Omental fat pad (tissue), 4 donors: ENCODE data around the gene BMP7. TPM values are rescaled to one million over a fixed set of nuclear protein-coding genes. Genes with fewer than 3 reads are reported as not detected.

Source experiments
- ATAC-seq: fragments of 150-250 bp; one replicate; pipeline ENCODE4 v1.9.1; 2016; ENCODE audit warnings: mild to moderate bottlenecking, moderate library complexity; ENCODE audit not compliant: low FRiP score
- DNase-seq: peaks from one replicate; pipeline ENCODE4 v3.0.0-alpha.2; 2019; ENCODE audit warnings: low spot score
- CTCF ChIP-seq, 3 donors: fragments of 450-650 bp; IDR thresholded peaks; one replicate each; pipeline ENCODE4 v1.5.1; 2016 to 2017; ENCODE audit warnings: antibody characterized with exemption in 3 of 3, mild to moderate bottlenecking in 3 of 3, moderate library complexity in 2 of 3
- total RNA-seq, 4 donors: library from RNA; depleted of rRNA; stranded (reverse); fragments of >200 nt; gene quantifications; one replicate each; pipeline ENCODE4 v1.1.0, GENCODE V29; 2016

Gene BMP7
- total RNA-seq, 4 donors from 2014 or later: 0.79 to 5.1 (median 1.7) TPM

GRCh38 chr20:57215826-57216471 is 50.5 kb downstream of the BMP7 start:
- TF ChIP-seq CTCF (IDR thresholded peaks at IDR 0.05): no peak
- DNase-seq: no peak
- ATAC-seq: no peak

- no peak for TF ChIP-seq CTCF (IDR thresholded peaks at IDR 0.05)
- DNase-seq (no peak), ATAC-seq (no peak)
Measured at GRCh38 chr20:57215426-57215825, 51.0 kb downstream of the BMP7 start.

- ATAC-seq (no peak), DNase-seq (no peak)
- TF ChIP-seq CTCF (IDR thresholded peaks at IDR 0.05): no peak
Measured at GRCh38 chr20:57214948-57215347, 51.5 kb downstream of the BMP7 start.

GRCh38 chr20:57214427-57214826 is 52.0 kb downstream of the BMP7 start:
- ATAC-seq: no peak
- no peak for DNase-seq
- no peak for TF ChIP-seq CTCF (IDR thresholded peaks at IDR 0.05)

- DNase-seq: no peak
- ATAC-seq: no peak
- no peak for TF ChIP-seq CTCF (IDR thresholded peaks at IDR 0.05)
Measured at GRCh38 chr20:57213924-57214323, 52.5 kb downstream of the BMP7 start.

GRCh38 chr20:57213291-57213690 is 53.1 kb downstream of the BMP7 start:
- no peak for TF ChIP-seq CTCF (IDR thresholded peaks at IDR 0.05)
- DNase-seq (no peak), ATAC-seq (no peak)

- peak; percentile 38 for DNase-seq
- ATAC-seq: peak; percentile 93
- no peak for TF ChIP-seq CTCF (IDR thresholded peaks at IDR 0.05)
Measured at GRCh38 chr20:57212534-57213276, 53.7 kb downstream of the BMP7 start.
